SK-N-SH (cell line): ENCODE results near the gene PHYKPL. TPM values are rescaled to one million over a fixed set of nuclear protein-coding genes. Genes with fewer than 3 reads are reported as not detected.

Source experiments
- CTCF ChIA-PET: fragments of 300-600, 350-600 bp; formaldehyde crosslinking; extraction: SDS; loops from one replicate; lab custom pipeline; 2021; lab: Yijun Ruan, JAX
- POLR2A ChIA-PET: fragments of 350-600 bp; sonication (Branson Sonifier 250); formaldehyde crosslinking; extraction: SDS; loops from one replicate; lab custom pipeline; 2020; ENCODE audit warnings: antibody characterized with exemption, inconsistent platforms; lab: Yijun Ruan, JAX
- DNase-seq: peaks from one replicate; pipeline ENCODE4 v3.0.0; 2012
- H2AFZ ChIP-seq: fragments of 200-600 bp; sonication (generic); 2 replicates; pipeline ENCODE4 v1.8.1; 2016; ENCODE audit warnings: antibody characterized with exemption, mild to moderate bottlenecking, low read depth
- H3F3A ChIP-seq: fragments of 200-600 bp; sonication (generic); replicated peaks from 2 replicates; pipeline ENCODE3; 2016; ENCODE audit warnings: antibody characterized with exemption, mild to moderate bottlenecking; ENCODE audit not compliant: insufficient read depth
- H3K27ac ChIP-seq, 2 experiments: fragments of 200-500 bp in 1 of 2; fragments of 200-600 bp in 1 of 2; sonication (Bioruptor generic) in 1 of 2; sonication (generic), shearing (Covaris generic) in 1 of 2; 2 replicates each; pipeline versions ENCODE4 v1.5.1 to v1.6.1; 2014 to 2016; ENCODE audit warnings: low read depth in 2 of 2, inconsistent platforms in 1 of 2, low read length in 1 of 2, mild to moderate bottlenecking in 1 of 2, mixed read lengths in 1 of 2
- H3K27me3 ChIP-seq: fragments of 200-600 bp; sonication (generic), shearing (Covaris generic); 2 replicates; pipeline ENCODE4 v1.6.1; 2016; ENCODE audit warnings: mixed run types; ENCODE audit not compliant: insufficient read depth
- H3K36me3 ChIP-seq, 2 experiments: fragments of 200-500 bp in 1 of 2; fragments of 200-600 bp in 1 of 2; sonication (Bioruptor generic) in 1 of 2; sonication (generic) in 1 of 2; replicated peaks in 1 of 2; 2 replicates each; pipeline versions ENCODE3 to v1.5.1; 2014 to 2016; ENCODE audit warnings: low read length in 1 of 2, mild to moderate bottlenecking in 1 of 2; ENCODE audit not compliant: insufficient read depth in 2 of 2, control insufficient read depth in 1 of 2
- H3K4me1 ChIP-seq, 2 experiments: fragments of 200-500 bp in 1 of 2; fragments of 200-600 bp in 1 of 2; sonication (Bioruptor generic) in 1 of 2; sonication (generic), shearing (Covaris generic) in 1 of 2; 2 replicates each; pipeline versions ENCODE4 v1.5.1 to v1.6.1; 2014 to 2016; ENCODE audit warnings: low read depth in 1 of 2, low read length in 1 of 2, mixed run types in 1 of 2; ENCODE audit not compliant: insufficient read depth in 2 of 2, control insufficient read depth in 1 of 2
- H3K4me2 ChIP-seq: fragments of 200-600 bp; sonication (generic), shearing (Covaris generic); 2 replicates; pipeline ENCODE4 v1.6.1; 2017; ENCODE audit warnings: mixed run types
- H3K4me3 ChIP-seq, 2 experiments: fragments of 200-500 bp in 1 of 2; fragments of 200-600 bp in 1 of 2; sonication (Bioruptor generic) in 1 of 2; sonication (generic), shearing (Covaris generic) in 1 of 2; 2 replicates each; pipeline versions ENCODE4 v1.5.1 to v1.8.1; 2014 to 2016; ENCODE audit warnings: low read depth in 2 of 2, inconsistent platforms in 1 of 2, low read length in 1 of 2, mild to moderate bottlenecking in 1 of 2, mixed read lengths in 1 of 2, moderate library complexity in 1 of 2
- H3K79me2 ChIP-seq: fragments of 200-600 bp; sonication (generic); 2 replicates; pipeline ENCODE4 v1.8.1; 2017; ENCODE audit warnings: mild to moderate bottlenecking; ENCODE audit not compliant: insufficient read depth
- H3K9ac ChIP-seq: fragments of 200-600 bp; sonication (generic); 2 replicates; pipeline ENCODE4 v1.6.1; 2017; ENCODE audit warnings: mixed run types
- H3K9me2 ChIP-seq: fragments of 200-600 bp; sonication (generic); 2 replicates; pipeline ENCODE4 v1.6.1; 2017; ENCODE audit warnings: mixed run types
- H3K9me3 ChIP-seq: fragments of 200-600 bp; sonication (generic); 2 replicates; pipeline ENCODE4 v1.6.1; 2017; ENCODE audit warnings: mixed run types, mild to moderate bottlenecking, moderate library complexity
- H4K20me1 ChIP-seq: fragments of 200-600 bp; sonication (generic); 2 replicates; pipeline ENCODE4 v1.6.1; 2017; ENCODE audit warnings: mild to moderate bottlenecking, mixed run types; ENCODE audit not compliant: insufficient read depth
- CTCF ChIP-seq: fragments of 200-600 bp; sonication (generic); IDR thresholded peaks from 2 replicates; pipeline ENCODE4 v1.6.1; 2017; ENCODE audit warnings: antibody characterized with exemption, mild to moderate bottlenecking, moderate library complexity
- ELF1 ChIP-seq: IDR thresholded peaks from 2 replicates; pipeline ENCODE4 v1.4.0; 2012
- EP300 ChIP-seq, 2 experiments: IDR thresholded peaks; 2 replicates each; pipeline versions ENCODE4 v1.4.0 to v1.6.1; 2012; ENCODE audit warnings: borderline replicate concordance in 1 of 2, low read depth in 1 of 2, low read length in 1 of 2
- EZH2phosphoT487 ChIP-seq: fragments of 200-600 bp; sonication (generic); IDR thresholded peaks from 2 replicates; pipeline ENCODE4 v1.6.1; 2017; ENCODE audit warnings: low read depth, mixed run types, mild to moderate bottlenecking, antibody characterized with exemption, moderate library complexity, borderline replicate concordance
- FOXJ3 ChIP-seq: sonication (generic); formaldehyde crosslinking; IDR thresholded peaks from 2 replicates; pipeline ENCODE4 v1.5.1; 2020; ENCODE audit warnings: mild to moderate bottlenecking, missing genetic modification reagents
- FOXM1 ChIP-seq: IDR thresholded peaks from 2 replicates; pipeline ENCODE4 v1.4.0; 2012; ENCODE audit warnings: low read depth, mild to moderate bottlenecking
- MAX ChIP-seq: IDR thresholded peaks from 2 replicates; pipeline ENCODE4 v1.4.0; 2012; ENCODE audit warnings: low read depth
- MEF2A ChIP-seq: IDR thresholded peaks from 2 replicates; pipeline ENCODE4 v1.4.0; 2012; ENCODE audit warnings: low read depth, borderline replicate concordance
- NRF1 ChIP-seq: IDR thresholded peaks from 2 replicates; pipeline ENCODE4 v1.6.1; 2012; ENCODE audit warnings: low read depth, mild to moderate bottlenecking, low read length
- RCOR1 ChIP-seq: fragments of 150-350 bp; IDR thresholded peaks from 2 replicates; pipeline ENCODE4 v1.6.1; 2017; ENCODE audit warnings: antibody characterized with exemption, low read length
- RFX5 ChIP-seq: IDR thresholded peaks from 2 replicates; pipeline ENCODE4 v1.6.1; 2012; ENCODE audit warnings: mild to moderate bottlenecking, improper control_type of control experiment, low read length
- SIN3A ChIP-seq: IDR thresholded peaks from 2 replicates; pipeline ENCODE4 v1.6.1; 2012; ENCODE audit warnings: low read depth, mild to moderate bottlenecking, low read length, moderate library complexity, borderline replicate concordance
- SMC3 ChIP-seq: IDR thresholded peaks from 2 replicates; pipeline ENCODE4 v1.6.1; 2012; ENCODE audit warnings: low read depth, low read length, improper control_type of control experiment
- TAF1 ChIP-seq: IDR thresholded peaks from 2 replicates; pipeline ENCODE4 v1.6.1; 2012; ENCODE audit warnings: low read depth, mild to moderate bottlenecking, low read length, moderate library complexity, borderline replicate concordance
- TCF12 ChIP-seq: IDR thresholded peaks from 2 replicates; pipeline ENCODE4 v1.4.0; 2012
- TEAD4 ChIP-seq: IDR thresholded peaks from 2 replicates; pipeline ENCODE4 v1.4.0; 2012; ENCODE audit warnings: mild to moderate bottlenecking, borderline replicate concordance; ENCODE audit not compliant: insufficient read depth
- YY1 ChIP-seq: IDR thresholded peaks from 2 replicates; pipeline ENCODE4 v1.4.0; 2012; ENCODE audit warnings: low read depth, mild to moderate bottlenecking
- WGBS: methylation state at CpG from one replicate; pipeline ENCODE4 v1.1.6; 2017; ENCODE audit warnings: low lambda C conversion rate; 5-methylcytosine and 5-hydroxymethylcytosine counted together
- polyA plus RNA-seq, 3 experiments: library from polyadenylated mRNA; depleted of rRNA; stranded (reverse); fragments of >200 nt; gene quantifications; 2 replicates each; pipeline ENCODE4 v1.2.3, GENCODE V29; 2012
- TF ChIP-seq, protein P1 (sequence below): fragments of 150-350 bp; IDR thresholded peaks from 2 replicates; pipeline ENCODE4 v1.6.1; 2016; ENCODE audit warnings: mild to moderate bottlenecking, low read depth, low read length

Gene PHYKPL
- polyA plus RNA-seq, 1 of the 3 experiments (the other 2 are of a cell fraction) = 46.8 TPM

- H3K36me3 ChIP-seq = peaks cover 9 to 10% of the 10 kb centered on the region in 2 experiments
- no peak overlapping the region for H3K9ac ChIP-seq
- H3K79me2 ChIP-seq = no peaks in the 10 kb centered on the region
- DNase-seq = no peak
- H3K27ac ChIP-seq = no peak overlapping the region
- no peaks in the 10 kb centered on the region for H3K9me2 ChIP-seq
- H3K9me3 ChIP-seq = no peaks in the 10 kb centered on the region
- TF ChIP-seq, protein P1, sequence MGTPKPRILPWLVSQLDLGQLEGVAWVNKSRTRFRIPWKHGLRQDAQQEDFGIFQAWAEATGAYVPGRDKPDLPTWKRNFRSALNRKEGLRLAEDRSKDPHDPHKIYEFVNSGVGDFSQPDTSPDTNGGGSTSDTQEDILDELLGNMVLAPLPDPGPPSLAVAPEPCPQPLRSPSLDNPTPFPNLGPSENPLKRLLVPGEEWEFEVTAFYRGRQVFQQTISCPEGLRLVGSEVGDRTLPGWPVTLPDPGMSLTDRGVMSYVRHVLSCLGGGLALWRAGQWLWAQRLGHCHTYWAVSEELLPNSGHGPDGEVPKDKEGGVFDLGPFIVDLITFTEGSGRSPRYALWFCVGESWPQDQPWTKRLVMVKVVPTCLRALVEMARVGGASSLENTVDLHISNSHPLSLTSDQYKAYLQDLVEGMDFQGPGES = no peak
- TF ChIP-seq ELF1 = no peak
- no peak for TF ChIP-seq YY1
- no peak for TF ChIP-seq FOXJ3 (CRISPR knock-in tag)
- TF ChIP-seq FOXM1 = no peak
- no peak for TF ChIP-seq SIN3A
- no peak for TF ChIP-seq TCF12
- TF ChIP-seq, all 33 proteins: peak for 0
- H3F3A ChIP-seq = peaks cover 15% of the 10 kb centered on the region
- 93% methylated on average over 5 of the region's 15 CpGs for WGBS
- no peak overlapping the region for H3K4me2 ChIP-seq
- H2AFZ ChIP-seq = no peak overlapping the region
- H3K4me3 ChIP-seq = no peak overlapping the region
- ChIA-PET POLR2A (interaction anchor here (1.6 kb wide), 1 partner anchor 8 kb away, joined by 3 read pairs; no protein-coding TSS in a partner anchor), CTCF (no interaction called here)
- no peaks in the 10 kb centered on the region for H3K27me3 ChIP-seq
- H3K4me1 ChIP-seq = no peaks in the 10 kb centered on the region; a peak in 1 of 4 replicates
- no peaks in the 10 kb centered on the region for H4K20me1 ChIP-seq
These were observed 10.3 kb downstream of the PHYKPL start for GRCh38 chr5:178222292-178222691.

DNA sequence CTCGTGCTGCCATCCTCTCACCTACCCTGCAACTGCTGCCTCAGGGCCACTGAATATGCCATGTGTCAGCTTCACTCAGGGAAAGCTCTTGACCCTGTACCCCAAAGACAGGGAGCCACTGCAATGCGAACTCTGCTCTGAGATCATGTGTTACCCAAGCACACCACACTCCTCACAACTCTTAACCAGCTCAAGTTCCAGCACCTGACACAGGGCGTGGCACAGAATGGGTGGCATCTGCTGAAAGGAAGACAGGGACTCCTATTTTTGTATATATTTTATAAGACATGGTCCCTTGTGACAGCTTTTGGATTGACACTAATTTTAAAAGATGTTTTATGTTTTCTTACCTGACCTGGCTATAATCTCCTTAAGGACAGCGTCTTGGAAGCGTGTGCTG, 10.7 kb downstream of the PHYKPL start:
- ChIA-PET POLR2A (interaction anchor here (1.2 to 1.6 kb wide), 2 partner anchors 9 to 167 kb away, joined by 3 to 4 read pairs; no protein-coding TSS in a partner anchor), CTCF (interaction anchor here (1.4 kb wide), 1 partner anchor 10 kb away, joined by 4 read pairs; no protein-coding TSS in a partner anchor)
- H3F3A ChIP-seq = peaks cover 15% of the 10 kb centered on the region
- H3K36me3 ChIP-seq = peaks cover 6 to 11% of the 10 kb centered on the region in 2 experiments
- no peak overlapping the region for H3K4me2 ChIP-seq
- TF ChIP-seq RFX5 = no peak
- TF ChIP-seq MEF2A = no peak
- TF ChIP-seq TAF1 = no peak
- TF ChIP-seq MAX = no peak
- no peak for TF ChIP-seq RCOR1
- TF ChIP-seq CTCF = no peak
- no peak for TF ChIP-seq TCF12
- no peak for TF ChIP-seq SMC3
- TF ChIP-seq, protein P1 = no peak
- TF ChIP-seq NRF1 = no peak
- no peak for TF ChIP-seq YY1
- TF ChIP-seq EZH2phosphoT487 = no peak
- no peak for TF ChIP-seq TEAD4
- TF ChIP-seq ELF1 = no peak
- TF ChIP-seq EP300 (IDR thresholded peaks at IDR 0.05; ENCODE audit: borderline replicate concordance in 1 of 2, low read depth in 1 of 2, low read length in 1 of 2) = no peak
- H2AFZ ChIP-seq = no peak overlapping the region
- DNase-seq = no peak
- H3K9ac ChIP-seq = no peak overlapping the region
- no peaks in the 10 kb centered on the region for H3K9me3 ChIP-seq
- no peak overlapping the region for H3K27ac ChIP-seq
- H4K20me1 ChIP-seq = no peaks in the 10 kb centered on the region
- no peaks in the 10 kb centered on the region for H3K27me3 ChIP-seq
- no peaks in the 10 kb centered on the region for H3K9me2 ChIP-seq
- H3K4me1 ChIP-seq = no peaks in the 10 kb centered on the region; a peak in 1 of 4 replicates
- 99% methylated on average over 4 of the region's 5 CpGs for WGBS
- 0 out of 2 replicates have a peak, but pooled peaks cover under 1% of the 10 kb centered on the region for H3K79me2 ChIP-seq
- H3K4me3 ChIP-seq = no peak overlapping the region
